GM19239 (cell line): ENCODE measurements around the gene PTTG1.
"Not testable (repeated sequence)": the region's sequence is repeated elsewhere in the genome, so short reads cannot be mapped to it uniquely, and the experiment has no call there.

ENCODE experiments used
- DNase-seq: peaks from one replicate; pipeline ENCODE4 v3.0.0; 2011; ENCODE audit warnings: low spot score; ENCODE audit not compliant: insufficient read length
- FAIRE-seq: peaks from 2 replicates; lab custom pipeline; 2011; peaks lifted over from hg19 to GRCh38; lab: Jason Lieb, UNC

Gene PTTG1

DNA sequence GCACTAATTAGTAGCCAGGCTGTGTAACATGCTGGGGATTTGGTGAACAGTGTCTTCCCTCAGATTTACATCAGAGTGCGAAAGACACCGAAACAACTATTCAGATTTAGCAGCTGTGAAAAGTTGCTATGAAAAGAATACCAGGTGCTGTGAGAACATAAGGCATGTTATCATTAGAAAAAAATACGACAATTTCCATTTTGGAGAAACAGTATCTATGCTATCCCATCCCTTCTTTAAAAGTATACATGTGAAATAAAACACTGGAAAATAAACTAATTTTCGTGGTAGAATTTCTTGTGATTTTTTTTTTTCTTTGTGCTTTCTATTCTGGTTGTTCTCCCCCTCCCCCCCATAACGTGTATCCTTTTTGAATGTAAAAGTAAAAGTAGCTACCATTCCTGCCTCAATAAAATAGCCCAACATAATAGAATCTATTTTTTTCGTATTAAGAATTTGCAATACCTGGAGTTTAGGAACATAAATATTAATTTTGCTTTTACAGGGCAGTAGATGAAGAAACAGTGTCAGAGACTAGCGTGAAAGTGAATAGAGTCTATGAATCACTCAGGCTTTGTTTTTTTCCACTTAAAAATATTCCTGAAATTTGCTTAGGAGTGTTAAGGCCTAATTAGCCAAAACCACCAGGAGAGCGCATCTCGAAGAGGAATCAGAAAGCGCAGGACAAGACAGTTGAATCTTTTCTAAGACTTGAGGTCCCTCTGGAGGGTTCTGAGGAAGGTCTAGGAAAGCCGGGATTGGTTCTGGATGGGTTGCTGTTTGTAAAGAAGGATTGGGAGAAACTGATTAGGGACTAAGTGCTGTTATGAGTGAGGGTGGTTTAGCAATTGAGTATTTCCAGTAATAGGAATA lies 2.0 kb upstream of the PTTG1 start:
- DNase-seq = no peak

DNA sequence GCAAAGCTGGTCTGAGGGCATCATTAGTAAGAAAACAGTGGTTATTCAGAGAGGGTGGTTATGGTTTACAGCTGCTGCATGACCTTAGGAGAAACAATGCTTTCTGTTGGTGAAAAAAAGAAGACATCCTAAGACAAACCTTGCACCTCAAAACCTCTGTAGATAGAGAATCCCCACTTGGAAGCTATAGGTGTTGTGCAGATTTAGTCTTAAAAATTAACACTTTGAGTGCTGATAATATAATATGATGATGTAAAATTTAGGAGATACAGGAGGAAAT lies 1.4 kb upstream of the PTTG1 start:
- no peak for FAIRE-seq
- DNase-seq = no peak

More for the DNA sequence above, 2.0 kb upstream of the PTTG1 start:
- FAIRE-seq = peak; percentile 92

DNA sequence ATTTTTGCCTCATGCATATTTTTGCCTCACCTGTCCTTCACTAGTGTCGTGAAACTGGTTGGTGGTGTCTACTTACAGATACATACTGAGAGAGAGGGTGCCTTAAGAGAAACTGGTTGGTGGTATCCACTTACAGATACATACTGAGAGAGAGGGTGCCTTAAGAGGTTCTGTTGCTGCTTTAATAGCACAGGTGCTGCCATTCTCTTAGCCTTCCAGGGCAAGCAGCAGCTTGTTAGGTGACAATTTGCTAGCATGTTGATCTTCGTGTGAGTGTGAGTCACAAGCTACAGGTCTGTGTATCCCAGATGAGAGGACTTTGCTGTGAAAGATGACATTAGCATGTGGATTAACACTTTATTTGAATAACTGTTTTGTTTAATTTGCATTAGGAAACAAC lies 1.4 kb downstream of the PTTG1 start:
- peak; percentile 55 for FAIRE-seq

DNA sequence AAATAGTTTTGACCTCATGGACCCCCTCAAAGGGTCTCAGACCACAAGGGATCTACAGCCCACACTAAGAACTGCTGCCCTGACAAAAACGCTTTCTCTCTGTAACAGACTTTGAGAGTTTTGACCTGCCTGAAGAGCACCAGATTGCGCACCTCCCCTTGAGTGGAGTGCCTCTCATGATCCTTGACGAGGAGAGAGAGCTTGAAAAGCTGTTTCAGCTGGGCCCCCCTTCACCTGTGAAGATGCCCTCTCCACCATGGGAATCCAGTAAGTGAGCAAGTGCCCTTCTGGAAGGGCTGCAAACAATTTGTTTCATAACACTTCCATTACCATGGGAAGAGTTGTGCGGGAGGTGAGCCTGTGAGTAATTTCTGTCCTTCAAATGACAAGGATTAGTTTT lies 6.0 kb downstream of the PTTG1 start:
- FAIRE-seq (no peak), DNase-seq (no peak)

More for the DNA sequence above, 1.4 kb downstream of the PTTG1 start:
- no peak for DNase-seq

DNA sequence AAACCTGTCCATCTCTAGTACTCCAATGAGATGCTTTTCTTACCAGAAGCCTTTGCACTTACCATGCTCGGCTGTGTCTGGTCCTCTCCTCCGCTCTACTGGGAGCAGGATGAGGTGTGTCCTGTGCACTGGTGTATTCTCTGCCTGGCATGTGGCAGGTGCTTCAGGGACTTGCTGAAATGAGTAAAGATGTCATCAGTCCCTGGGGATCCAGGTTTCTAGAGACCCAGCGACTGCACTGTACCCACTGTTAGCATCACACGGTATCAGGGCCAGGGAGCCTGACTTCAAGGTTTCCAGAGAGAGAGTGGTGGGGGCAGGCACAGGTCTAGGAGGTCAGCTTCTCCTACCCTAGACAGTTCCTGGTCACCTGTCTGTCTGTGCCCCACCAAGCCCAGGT lies 10.5 kb downstream of the PTTG1 start:
- FAIRE-seq = peak; percentile 73
- DNase-seq = no peak

DNA sequence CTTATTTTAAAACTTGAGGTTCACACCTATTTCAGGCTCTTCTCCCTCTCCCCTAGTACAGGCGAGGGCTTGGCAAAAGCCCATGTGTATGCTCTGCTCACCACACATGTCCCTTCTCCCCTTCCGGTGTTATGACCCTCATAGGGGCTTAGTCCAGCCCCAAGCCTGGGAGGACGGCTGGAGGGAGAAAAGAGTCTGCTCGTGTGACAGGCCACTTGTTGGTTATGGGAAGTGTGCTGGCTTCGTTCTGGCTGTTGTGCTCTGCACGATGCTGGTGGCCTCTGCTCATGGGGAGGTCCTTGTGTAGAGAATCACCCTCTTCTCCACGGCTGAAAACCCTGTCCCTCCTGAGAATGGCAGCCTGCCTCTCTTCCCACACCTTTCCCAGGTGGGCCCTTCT lies 11.1 kb downstream of the PTTG1 start:
- DNase-seq = no peak
- FAIRE-seq = no peak

DNA sequence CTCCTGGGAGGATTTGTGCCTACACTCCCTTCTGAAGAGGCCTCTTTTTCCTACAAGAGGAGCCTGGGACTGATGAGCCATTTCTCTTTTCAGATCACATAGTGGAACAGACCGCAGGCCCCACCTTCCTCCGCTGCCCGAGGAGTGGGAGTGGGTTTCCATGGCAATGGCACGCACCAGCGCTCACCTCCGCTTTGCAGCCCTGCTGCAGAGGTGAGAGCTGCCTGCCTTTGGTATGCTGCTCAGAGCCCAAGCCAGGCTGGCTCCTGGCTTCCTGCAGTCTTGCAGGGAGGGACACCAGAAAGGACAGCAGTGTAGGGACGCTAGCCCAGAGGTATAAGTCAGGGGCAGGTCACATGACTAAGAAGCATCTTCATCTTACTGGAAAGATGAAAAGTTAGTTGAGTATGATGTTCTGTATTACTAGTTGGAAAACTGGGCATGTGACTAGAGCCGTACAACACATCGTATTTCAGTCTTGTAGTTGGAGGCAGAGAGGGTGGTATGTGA lies 12.4 kb downstream of the PTTG1 start:
- DNase-seq = no peak
- FAIRE-seq = peak; percentile 99

DNA sequence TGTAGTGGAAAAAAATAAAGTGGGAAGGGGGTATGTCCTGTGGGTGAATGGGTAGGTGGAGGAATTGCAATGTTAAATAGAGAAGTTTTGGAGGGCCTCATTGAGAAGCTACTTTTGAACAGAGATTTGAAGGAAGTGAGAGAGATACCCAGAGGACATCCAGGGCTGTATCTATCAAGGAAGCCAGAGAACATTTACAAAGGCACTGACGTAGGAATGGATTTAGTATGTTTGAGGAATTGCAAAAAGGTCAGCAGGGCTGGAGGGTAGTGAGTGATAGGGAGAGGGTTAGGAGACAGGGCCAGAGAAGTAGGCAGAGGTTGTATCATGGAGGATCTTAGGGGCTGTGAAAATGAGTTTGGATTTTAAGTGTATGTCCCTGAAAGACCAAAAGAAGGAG lies 13.9 kb downstream of the PTTG1 start:
- FAIRE-seq = no peak

DNA sequence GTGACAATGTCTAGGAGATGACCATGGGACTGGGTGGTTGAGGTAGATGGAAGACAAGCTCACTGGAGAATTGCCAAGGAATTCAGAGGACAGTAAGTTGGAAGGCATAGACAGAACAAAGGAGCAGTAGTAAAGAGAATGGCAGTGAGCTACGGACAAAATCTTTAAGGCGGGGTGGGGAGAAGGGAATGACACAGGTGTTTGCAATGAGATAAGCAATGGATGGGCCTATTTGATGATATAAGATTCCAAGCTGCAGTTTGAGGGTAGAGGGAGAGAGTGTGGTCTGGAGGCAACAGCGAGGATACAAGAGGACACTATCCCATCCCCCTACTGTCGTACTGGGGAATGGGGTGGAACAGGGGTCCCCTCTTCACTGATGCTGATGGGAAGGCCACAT lies 14.4 kb downstream of the PTTG1 start:
- FAIRE-seq (no peak), DNase-seq (no peak)

More for the DNA sequence above, 13.9 kb downstream of the PTTG1 start:
- DNase-seq = no peak

DNA sequence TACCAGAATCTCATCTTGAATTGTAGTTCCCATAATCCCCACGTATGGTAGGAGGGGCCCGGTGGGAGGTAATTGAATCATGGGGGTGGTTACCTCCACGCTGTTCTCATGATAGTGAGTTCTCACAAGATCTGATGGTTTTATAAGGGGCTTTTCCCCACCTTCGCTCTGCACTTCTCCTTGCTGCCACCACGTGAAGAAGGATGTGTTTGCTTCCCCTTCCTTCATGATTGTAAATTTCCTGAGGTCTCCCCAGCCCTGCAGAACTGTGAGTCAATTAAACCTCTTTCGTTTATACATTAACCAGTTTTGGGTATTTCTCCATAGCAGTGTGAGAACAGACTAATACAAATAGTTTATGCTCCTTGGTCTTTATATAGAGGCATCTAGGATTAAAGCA lies 15.0 kb downstream of the PTTG1 start:
- DNase-seq = not testable (repeated sequence)
- peak; percentile 89 for FAIRE-seq

DNA sequence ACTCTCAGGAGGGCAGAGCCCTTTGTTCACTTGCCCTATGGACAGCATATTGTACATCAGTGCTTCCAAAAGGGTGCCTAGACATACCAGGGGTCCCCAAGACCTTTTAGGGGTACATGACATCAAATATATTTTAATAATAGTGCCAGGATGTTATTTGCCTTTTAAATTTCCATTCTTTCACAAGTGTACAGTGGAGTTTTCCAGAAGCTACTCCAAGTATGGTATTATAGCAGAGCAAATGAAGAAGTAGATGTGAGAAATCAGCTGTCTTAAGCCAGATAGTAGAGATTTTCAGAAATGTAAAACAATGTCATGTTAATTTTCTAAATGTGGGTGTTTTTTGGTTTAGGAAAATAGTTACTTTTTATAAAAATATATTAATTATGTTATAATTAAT lies 15.6 kb downstream of the PTTG1 start:
- FAIRE-seq = no peak

DNA sequence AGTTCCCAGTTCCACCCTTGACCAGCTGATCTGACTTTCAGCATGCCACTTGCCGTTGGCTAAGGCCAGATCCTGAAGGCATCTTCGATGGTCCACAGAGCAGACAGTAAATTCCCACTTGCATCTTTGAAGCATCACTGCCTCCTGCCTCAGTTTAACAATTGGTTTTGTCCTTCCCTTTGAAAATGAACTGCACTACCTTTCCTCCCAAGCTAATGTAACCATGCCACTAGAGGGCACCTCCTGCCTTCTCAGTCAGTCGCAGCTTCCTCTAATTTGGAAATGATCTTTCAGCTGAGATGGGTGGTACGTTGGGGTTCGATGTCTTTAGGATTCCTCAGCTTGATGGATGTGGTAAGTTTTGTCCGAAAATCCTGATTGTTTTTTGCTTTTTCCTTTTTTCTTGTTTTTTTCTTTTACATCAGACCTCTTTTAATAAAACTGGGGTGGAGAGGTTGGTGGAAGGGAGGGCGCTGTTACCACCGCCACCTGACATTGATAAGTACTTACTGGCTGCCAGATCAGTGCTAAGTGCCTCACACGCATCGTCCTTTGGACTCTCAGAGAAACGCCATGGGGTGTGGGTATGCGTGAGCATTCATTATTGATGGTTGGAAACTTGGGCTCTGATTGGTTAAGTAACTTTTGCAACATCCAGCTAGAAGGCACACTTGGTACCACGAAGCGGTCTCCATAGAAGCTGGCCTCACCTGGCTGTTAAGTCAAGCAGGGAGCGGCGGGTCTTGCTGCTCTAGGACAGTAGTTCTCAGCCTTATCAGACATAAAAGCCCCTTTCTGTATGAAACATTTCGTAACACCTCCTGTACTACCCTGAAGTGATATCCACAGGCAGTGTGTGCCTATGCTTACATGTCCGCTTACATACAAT lies 16.9 kb downstream of the PTTG1 start:
- FAIRE-seq (no peak), DNase-seq (peak; percentile 27)

More for the DNA sequence above, 15.6 kb downstream of the PTTG1 start:
- DNase-seq = no peak

DNA sequence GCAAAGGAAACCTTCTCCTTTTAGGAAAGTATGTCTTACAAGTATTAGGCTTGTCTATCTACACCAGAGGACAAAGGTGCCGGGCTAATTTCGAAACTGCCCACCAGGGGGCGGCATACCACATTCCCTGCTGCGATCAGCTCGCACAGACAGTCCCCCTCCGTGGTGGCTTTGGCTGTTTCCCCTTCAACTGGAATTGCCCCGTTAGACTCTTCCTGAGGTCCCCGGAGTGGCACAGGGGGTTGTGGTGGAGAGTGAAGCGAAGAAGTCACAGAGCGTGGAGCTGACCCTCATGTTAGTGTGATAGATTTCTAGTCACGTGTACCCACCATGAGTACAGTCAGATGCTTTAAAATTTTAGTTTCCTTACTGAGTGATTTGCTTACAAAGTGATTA lies 17.5 kb downstream of the PTTG1 start:
- DNase-seq = peak; percentile 31

DNA sequence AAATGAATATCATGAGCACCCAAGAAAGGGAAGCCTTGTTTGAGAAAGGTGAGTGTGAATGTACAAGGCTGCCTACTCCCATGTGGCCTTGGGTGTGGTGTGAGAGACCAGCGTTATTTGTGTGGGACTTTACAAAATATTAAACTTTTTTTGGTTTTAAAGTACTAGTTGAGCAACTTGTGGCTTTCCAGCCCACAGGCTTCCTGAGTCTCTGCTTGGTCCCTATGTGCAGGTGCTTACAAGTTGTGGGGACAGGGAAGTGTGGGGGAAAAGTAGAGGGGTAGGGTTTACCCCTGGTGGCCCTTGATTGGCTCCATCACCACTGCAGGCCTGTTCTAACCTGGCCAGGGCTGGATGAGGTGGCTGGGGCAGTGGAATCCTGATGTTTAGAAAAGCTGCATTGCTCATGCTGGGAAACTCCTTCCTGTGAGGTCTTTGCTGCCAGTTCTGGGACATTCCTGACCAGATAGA lies 19.7 kb downstream of the PTTG1 start:
- no peak for DNase-seq
- peak; percentile 97 for FAIRE-seq

More for the DNA sequence above, 17.5 kb downstream of the PTTG1 start:
- peak; percentile 99 for FAIRE-seq

DNA sequence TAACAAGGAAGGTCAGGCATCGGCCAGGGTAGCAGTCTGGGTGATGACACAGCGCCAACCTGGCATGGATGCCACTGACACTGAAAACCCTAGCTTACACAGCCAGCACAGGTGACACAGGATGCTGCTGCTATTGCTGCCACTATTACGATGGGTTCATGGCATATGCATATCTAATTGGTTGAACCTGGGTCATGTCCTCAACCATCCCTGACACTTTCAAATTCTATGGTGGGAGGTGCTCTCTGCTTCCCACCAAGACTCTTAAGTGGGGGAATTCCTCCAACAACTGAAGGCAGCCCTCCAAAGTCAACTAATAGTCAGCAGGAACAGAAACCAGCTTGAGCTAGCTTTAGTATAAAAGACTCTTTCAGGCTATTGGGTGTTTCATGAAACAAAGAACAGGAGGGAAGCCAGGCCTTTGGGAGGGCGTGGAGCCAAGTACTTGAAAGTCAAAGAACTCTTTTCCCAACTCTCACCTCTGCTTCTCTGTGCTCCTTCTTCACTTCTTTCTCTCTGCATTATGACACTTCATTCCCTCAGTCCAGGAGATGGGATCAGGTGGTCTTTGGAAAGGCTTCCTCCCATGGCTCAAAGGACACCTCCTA lies 21.3 kb downstream of the PTTG1 start:
- FAIRE-seq = peak; percentile 96
- no peak for DNase-seq

DNA sequence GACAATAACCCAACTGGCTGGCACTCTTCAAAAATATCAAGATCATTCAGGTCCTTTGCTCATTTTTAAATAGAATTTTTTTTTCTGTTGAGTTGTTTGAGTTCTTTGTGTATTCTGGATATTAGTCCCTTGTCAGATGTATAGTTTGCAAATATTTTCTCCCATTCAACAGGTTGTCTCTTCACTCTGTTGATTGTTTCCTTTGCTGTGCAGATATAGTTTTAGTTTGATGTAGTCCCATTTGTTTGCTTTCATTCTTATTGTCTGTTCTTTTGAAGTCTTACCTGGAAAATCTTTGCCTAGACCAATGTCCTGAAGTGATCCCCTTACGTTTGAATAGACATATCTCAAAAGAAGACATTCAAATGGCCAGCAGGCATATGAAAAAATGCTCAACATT lies 22.8 kb downstream of the PTTG1 start:
- no peak for FAIRE-seq
- DNase-seq = no peak

DNA sequence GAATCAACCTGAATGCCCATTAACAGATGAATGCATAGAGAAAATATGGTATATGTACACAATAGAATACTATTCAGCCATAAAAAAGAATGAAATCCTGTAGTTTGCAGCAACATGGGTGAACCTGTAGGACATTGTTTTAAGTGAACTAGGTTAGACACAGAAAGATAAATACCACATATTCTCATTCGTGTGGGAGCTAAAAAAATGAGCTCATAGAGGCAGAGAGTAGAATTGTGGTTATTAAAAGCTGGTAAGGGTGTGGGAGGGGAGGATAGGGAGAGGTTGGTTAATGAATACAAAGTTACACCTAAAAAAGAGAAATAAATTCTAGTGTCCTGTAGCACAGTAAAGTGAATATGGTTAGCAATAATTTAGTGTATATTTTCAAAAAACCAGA lies 23.5 kb downstream of the PTTG1 start:
- DNase-seq = no peak
- no peak for FAIRE-seq

DNA sequence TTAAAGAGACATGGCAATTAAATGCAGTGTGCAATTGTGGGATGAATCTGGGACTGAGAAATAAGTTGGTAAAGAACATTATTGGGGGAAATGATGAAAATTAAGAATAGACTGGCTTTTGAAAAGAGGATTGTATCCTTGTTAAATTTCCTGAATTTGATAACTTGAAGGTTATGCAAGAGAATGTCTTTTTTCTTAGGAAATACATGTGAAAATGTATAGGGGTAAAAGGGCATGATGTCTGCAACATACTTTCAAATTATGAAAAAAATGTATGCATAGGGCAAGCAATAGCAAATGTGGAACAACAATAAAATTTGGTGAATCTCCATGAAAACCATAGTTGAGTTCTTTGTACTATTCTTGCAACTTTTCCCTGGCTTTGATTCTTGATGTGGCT lies 24.1 kb downstream of the PTTG1 start:
- DNase-seq = no peak
- FAIRE-seq = no peak

DNA sequence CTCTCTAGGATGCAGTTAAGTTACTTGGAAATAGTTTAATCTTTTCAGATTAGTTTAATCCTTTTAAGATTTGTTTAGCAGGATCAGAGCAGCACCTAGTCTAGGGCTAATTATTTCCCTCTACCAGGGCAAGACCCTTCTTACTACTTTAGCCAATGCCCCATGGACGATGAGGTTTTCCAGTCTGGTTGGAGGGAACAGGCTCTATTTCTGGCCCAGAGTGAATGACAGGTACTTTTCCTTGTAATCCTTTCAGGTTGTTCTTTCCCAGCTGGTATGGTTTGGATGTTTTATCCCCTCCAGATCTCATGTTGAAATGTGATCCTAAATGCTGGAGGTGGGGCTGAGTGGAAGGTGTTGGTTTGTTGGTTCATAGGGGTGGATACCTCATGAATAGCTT lies 27.2 kb downstream of the PTTG1 start:
- peak; percentile 44 for FAIRE-seq

DNA sequence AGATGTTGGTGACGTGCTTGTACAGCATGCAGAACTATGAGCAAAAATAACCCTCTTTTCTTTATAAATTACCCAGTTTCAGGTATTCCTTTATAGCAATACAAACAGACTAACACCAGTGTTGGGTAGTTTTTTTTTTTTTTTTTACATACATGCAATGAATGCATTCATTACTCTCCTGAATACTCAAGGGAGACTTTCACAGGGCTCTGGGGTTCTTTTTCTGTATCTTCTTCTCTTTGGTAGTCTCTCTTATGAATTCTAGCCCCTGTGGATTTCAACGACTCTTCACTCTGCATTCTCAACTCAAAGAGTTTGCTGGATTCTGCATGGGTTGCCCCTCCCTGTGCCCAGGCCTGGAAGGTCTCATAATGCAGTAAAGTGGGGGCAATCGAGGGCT lies 27.8 kb downstream of the PTTG1 start:
- no peak for FAIRE-seq
- no peak for DNase-seq

More for the DNA sequence above, 27.2 kb downstream of the PTTG1 start:
- DNase-seq = no peak
